Measurements from ENCODE around the gene ATP8A1.
"Not testable (repeated sequence)": the region's sequence is repeated elsewhere in the genome, so short reads cannot be mapped to it uniquely, and the experiment has no call there.

The ATP8A1 gene

DNA sequence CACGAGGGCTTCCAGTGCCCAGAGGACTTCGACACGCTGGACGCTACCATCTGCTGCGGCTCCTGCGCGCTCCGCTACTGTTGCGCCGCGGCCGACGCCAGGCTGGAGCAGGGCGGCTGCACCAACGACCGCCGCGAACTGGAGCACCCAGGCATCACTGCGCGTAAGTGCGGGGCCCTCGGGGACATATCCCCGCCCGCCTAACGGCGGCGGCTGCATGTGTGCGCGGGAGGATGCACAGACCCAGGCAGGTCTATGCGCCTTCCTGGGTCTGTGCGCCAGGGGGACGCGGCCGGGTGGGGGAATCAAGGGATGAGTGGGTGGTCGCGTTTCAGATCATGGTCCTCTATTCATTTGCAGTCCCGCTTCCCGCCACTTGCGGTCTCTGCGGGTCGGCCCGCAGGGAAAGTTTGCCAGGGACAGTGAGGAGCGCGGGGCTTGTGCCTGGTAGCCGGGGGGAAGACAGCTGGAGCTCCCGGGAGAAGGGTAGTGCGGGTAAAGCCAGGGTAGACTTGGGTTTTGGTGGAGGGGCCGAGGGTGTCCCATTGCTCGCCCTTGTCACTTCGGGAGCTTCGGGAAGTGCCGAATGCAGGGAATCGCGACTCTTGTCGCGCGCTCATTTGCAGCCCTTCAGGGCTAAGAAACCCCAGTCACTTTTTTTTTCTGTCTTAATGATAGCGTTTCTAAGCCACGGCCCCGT is 258.6 kb downstream of the ATP8A1 start:
- peak; percentile 18 for DNase-seq

GRCh38 chr4:42397635-42398170 is 259.2 kb downstream of the ATP8A1 start:
- DNase-seq, result no peak

DNA sequence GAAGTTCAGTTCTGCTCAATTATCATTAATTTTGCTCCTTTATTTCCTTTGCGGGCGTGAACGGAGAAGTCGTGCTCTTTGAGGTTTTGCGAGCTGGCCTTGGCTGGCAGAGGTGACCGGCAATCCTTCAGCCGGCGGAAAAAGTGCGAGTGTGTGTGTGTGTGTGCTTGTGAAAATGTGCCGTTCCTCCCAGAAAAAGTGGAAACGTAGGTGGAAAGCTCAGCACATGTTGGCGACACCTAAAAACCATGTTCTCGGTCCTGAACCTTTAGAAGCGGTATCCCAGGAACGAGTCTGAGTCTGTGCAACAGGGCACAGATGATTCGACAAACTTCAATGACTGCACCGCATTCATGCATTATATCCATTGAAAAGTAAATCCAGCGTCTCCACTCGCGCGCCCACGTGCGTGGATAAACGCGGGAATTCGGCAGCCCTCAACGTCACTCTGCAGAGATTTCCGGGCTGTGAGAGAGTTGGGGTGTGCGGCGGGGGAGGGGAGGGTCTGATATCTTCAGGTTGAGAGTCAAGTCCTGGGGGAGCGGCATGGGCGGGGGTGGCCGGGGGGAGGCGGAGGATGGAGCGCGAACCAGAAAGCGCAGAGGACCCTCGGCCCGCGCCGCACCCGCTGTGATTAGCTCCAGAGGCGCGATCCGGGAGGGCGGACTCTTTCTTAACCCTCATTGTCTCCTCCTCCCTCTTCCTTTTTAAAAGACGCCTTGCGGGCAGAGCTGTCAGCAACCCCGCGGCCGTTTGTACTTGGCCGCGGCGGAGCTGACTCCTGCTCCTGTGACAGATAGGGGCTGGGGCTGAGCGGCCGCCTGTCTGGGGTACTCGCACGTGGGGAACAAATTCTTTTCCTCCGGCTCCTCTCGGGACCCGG is 259.9 kb downstream of the ATP8A1 start, which contains the start of gene SHISA3:
TSS of gene SHISA3 (plus strand) at position 737 of the 883 bp plus-strand sequence. CDS start 569 bp downstream, outside the sequence.
- peak; percentile 14 for DNase-seq

- no peak for DNase-seq
These were observed 260.5 kb downstream of the ATP8A1 start for GRCh38 chr4:42396361-42396751.

- no peak for DNase-seq
These were observed 261.3 kb downstream of the ATP8A1 start for GRCh38 chr4:42395595-42395994.

- DNase-seq, result no peak
These were observed 264.5 kb downstream of the ATP8A1 start for GRCh38 chr4:42392436-42392835.

DNA sequence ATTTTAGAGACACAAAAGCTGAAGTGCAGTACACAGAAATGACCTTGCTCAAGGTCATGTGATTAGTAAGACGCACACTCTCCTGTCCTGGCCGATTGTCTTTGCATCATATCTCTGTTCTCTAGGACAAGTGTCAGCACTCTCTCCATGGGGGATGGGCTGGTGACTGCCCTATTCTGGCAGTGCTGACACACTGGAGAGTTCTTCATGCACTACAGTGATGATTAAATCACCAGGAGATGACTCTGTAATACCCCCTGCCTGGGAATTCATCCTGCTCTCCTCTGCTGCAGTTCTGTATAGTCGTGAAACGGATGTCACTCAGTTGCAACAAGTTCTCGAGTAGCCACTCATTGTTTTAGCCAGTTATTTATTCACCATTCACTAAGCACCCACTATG is 264.9 kb downstream of the ATP8A1 start:
- DNase-seq, result no peak

DNA sequence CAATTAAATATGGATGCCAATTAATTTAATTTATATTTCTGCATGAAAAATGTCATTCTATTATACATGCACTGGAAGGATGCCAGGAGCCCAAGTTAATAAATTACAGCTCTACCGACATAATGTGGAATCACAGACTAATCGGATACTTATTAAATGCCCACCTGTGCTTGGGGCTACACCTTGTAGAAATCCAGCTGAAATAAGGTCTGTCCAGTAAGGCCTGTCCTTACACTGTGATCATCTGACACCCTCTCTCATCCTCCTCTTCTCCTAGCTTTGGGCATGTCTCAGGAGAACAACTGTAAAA is 265.6 kb downstream of the ATP8A1 start:
- DNase-seq, result no peak

DNA sequence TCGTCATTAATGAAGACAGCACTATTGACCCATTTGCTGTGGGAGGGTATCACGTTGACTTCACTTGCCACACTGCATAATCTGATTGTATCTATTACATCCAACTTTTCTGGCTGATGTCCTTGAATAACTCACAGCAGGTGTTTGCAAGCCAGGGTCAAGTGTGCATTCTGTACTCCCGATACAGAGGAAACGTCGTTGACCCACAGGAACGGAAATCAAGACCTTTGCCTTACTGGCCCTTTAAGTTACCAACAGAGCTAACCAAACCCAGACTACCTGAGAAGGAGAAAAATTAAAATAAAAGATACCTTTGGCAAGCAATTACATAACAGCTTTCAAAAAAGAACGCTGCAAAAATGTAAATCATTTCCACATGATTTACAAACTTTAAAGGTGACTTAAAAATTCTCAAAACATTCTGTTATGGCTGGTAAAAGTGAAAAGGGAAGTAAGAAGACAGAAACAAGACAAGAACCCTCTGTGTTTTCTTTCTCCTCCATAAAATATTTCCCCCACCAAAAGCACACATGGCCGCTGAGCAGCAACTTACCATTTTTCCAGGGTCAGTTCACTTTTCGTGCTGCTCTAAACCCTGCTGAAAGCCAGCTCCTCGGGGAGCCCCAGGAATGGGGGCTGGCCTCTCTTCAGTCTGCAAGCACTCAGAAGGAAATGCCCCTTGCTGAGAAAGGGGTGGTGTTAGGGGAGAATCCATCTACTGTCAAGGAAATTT is 266.1 kb downstream of the ATP8A1 start:
- no peak for DNase-seq

- no peak for DNase-seq
These were observed 271.4 kb downstream of the ATP8A1 start for GRCh38 chr4:42385516-42385915.

GRCh38 chr4:42381666-42382065 is 275.2 kb downstream of the ATP8A1 start:
- no peak for DNase-seq

- DNase-seq, result no peak
These were observed 279.4 kb downstream of the ATP8A1 start for GRCh38 chr4:42377497-42377896.

DNA sequence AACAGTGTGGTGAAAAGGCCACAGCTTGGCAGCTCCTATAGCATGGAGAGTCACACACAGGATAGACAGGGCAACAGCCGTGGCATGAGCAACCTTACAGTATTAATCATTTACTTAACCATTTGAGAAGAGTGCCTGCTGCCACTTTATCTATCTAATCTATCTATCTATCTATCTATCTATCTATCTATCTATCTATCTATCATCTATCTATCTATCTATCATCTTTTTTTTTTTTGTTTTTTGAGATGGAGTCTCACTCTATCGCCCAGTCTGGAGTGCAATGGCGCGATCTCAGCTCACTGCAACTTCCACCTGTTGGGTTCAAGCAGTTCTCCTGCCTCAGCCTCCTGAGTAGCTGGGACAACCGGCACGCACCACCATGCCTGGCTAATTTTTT is 284.6 kb downstream of the ATP8A1 start:
- not testable (repeated sequence) for DNase-seq

GRCh38 chr4:42371305-42372252 is 285.3 kb downstream of the ATP8A1 start:
- DNase-seq, result no peak

DNA sequence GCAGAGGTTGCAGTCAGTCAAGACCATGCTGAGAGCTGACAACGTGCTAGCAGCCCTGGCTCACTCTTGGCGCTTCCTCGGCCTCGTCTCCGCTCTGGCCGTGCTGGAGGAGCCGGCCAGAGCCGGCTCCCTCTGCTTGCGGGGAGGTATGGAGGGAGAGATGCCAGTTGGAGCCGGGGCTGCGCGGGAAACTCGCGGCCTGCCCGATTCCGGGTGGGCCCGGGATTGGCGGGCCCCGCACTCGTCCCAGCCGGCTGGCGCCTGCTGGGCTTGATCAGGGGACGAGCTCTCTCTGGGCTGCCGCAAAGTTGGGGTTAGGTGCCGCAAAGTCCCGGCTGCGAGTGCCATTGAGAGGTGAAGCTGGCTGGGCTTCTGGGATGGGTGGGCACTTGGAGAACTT is 287.4 kb downstream of the ATP8A1 start:
- DNase-seq, result no peak

- no peak for DNase-seq
These were observed 289.9 kb downstream of the ATP8A1 start for GRCh38 chr4:42366959-42367358.

- no peak for DNase-seq
These were observed 292.4 kb downstream of the ATP8A1 start for GRCh38 chr4:42364266-42365053.

DNA sequence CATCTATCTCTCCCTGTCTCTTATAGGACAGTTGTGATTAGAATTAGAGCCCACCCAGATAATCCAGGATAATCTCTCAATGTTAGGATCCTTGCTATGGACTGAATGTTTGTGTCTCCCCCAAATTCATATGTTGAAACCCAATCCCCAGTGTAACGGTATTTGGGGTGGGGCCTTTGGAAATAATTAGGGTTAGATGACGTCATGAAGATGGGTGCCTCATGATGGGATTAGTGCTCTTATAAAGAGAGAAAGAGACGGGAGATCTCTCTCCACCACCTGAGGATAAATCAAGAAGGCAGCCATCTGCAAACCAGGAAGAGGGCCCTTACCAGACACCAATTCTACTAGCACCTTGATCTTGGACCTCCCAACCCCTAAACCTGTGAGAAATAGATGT is 293.3 kb downstream of the ATP8A1 start:
- DNase-seq, result no peak

DNA sequence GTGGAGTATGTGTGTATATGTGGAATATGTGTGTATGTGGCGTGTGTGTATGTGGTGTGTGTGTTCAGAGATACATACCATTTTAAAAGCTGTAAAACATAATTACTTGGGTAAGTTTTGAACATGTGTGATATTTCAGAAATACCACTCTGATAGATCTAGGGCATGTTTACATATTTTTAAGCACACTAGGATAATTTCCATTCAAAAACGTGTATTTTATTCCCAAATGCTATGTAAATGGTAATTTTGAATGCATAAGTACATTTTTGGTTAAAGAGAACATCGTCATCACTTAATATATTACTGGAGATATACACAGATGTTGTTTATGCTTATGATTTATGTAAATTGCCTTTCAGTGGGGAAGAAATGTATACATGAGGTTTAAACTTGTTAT is 294.3 kb downstream of the ATP8A1 start:
- DNase-seq, result no peak

- DNase-seq, result no peak
These were observed 295.4 kb downstream of the ATP8A1 start for GRCh38 chr4:42361456-42361855.

DNA sequence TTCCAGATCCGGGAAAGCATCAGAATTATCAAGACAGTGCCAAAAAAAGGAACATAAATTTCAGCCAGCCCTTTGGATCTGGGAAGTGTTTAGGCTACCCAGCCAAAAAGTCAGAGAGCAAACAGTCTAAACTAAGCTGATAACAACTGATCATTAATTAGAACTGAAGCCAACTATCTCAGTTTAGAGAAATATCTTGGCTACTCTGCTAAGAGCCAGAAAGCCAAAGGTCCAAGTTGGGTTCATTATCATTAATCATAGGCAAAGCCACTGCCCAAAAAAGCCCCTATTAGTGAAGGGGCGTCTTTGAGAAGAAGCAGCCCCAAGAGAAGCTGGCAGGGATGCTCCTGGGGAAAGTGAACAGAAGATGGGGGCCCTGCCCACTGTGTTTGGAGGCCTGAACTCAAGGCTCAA is 296.6 kb downstream of the ATP8A1 start:
- DNase-seq, result no peak

All from activated naive CD4-positive, alpha-beta T cell treated with anti-CD3 and anti-CD28 coated beads, Interleukin-2, amount 50 U/mL, for 16 hours (primary cell).